NOMO-1 (cell line): ENCODE data around the gene SVIL.
A peak's percentile ranks its signal among the peaks of the same experiment; 100 is the strongest.
"Not testable (repeated sequence)": the region's sequence is repeated elsewhere in the genome, so short reads cannot be mapped to it uniquely, and the experiment has no call there.

ENCODE experiments used
- DNase-seq, 2 experiments: peaks; one replicate each; lab custom pipeline; 2025; ENCODE audit not compliant: unreplicated experiment in 2 of 2; lab: John Stamatoyannopoulos, UW

The SVIL gene

DNA sequence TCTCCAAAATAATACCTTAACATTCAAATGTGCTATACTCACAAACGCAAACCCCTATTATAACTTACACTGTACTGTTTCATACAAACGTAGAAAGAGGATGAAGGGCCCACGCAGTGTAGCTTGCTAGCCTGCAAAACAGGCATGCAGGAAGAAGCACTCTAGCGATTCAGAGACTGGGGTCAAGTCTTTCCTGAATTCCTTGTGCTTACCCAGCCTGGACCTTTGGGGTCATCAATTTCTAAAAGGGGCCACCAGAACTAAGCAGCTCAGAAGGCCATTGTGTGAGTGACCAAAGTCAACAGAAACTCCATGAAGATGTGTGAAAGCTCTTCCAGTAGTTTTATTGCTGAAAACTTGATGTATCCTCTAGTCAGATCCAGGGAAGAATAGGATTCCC lies 111.9 kb downstream of the SVIL start:
- DNase-seq, result no peak

- no peak for DNase-seq
These were observed 112.5 kb downstream of the SVIL start for GRCh38 chr10:29522061-29522855.

- no peak for DNase-seq
These were observed 115.1 kb downstream of the SVIL start for GRCh38 chr10:29519659-29520058.

DNA sequence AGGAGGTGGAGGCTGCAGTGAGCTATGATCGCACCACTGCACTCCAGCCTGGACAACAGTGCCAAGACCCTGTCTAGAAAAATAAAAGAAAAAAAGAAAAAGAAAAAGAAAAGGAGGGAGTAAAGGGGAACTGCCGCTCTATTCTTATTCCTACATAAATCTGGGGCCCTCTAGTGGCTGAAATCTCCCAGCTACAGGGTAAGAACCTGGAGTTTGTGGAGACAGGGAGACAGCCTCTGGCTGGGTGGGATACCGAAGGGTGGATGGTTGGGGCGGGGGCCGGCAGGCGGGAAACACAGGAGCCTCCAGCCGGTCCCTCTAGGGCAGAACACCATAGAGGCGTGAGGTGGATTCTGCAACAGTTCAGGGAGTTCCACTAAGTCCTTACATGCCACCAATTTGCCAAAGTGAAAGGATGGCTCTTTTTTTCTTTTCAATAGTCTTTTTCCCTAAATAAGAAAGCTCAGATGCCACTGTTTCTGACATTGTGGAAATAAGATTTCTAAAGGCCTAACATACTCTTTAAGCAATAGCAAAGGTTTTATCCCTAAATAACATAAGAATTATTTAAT lies 117.3 kb downstream of the SVIL start:
- peak in 1 of 2 experiments; percentile 2 for DNase-seq

- DNase-seq, result not testable (repeated sequence)
These were observed 118.3 kb downstream of the SVIL start for GRCh38 chr10:29516309-29516932.

GRCh38 chr10:29515879-29516278 lies 118.9 kb downstream of the SVIL start:
- DNase-seq, result not testable (repeated sequence)

GRCh38 chr10:29515104-29515503 lies 119.7 kb downstream of the SVIL start:
- DNase-seq, result not testable (repeated sequence)

DNA sequence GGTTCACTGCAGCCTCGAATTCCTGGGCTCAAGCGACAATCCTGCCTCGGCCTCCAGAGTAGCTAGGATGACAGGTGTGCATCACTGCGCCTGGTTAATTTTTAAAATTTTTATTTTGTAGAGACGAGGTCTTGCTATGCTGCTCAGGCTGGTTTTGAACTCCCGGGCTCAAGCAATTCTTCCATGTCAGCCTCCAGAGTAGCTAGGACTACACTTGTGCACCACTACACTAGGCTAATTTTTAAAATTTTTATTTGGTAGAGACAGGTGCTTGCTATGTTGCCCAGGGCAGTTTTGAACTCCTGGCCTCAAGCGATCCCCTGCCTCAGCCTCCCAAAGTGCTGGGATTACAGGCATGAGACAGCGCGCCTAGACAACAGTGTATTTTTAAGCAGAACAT lies 120.5 kb downstream of the SVIL start:
- no peak for DNase-seq

DNA sequence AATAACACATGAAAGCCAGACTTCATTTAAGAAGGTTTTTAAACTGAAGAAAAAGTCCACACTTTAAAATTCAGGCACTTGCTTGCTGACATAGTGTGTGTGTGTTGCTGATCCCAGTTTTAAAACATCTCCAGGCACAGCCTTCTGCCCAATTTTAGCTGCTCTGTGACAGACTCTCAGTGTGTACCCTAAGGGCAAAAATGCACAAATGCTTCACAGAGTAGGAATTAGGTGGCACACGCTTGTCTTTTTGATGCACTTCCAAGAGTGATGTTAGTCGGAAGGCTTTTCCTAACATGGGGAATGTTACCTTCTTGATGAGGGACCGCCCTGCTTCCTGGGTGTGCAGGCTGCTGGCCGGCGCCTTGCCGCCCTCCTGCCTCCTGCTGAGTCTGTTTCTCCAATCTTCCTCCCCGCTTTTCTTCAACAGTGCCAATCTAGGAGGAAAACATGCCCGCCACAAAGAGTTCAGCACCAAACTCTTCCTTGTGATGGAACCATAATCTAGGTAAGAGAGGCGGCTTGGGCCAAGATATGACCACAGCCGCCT lies 122.3 kb downstream of the SVIL start:
- no peak for DNase-seq

DNA sequence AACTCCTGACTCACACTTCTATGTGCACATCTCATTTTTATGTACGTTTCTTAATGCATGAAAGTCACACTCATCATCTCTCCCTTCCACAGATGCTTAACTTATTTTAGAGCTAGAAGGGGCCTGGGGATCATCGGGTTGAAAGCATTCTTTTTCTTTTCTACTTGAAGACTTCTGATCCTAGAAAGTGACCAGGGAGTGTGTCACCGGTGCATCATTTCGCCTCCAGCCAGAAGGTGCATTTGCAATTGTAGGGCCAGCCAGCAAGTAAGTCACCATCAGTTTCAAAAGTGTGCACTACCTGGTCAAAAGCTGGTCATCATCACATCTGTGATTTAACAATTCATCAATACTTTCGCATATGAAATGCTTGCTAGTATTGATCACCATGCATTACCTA lies 123.0 kb downstream of the SVIL start:
- DNase-seq, result not testable (repeated sequence)

DNA sequence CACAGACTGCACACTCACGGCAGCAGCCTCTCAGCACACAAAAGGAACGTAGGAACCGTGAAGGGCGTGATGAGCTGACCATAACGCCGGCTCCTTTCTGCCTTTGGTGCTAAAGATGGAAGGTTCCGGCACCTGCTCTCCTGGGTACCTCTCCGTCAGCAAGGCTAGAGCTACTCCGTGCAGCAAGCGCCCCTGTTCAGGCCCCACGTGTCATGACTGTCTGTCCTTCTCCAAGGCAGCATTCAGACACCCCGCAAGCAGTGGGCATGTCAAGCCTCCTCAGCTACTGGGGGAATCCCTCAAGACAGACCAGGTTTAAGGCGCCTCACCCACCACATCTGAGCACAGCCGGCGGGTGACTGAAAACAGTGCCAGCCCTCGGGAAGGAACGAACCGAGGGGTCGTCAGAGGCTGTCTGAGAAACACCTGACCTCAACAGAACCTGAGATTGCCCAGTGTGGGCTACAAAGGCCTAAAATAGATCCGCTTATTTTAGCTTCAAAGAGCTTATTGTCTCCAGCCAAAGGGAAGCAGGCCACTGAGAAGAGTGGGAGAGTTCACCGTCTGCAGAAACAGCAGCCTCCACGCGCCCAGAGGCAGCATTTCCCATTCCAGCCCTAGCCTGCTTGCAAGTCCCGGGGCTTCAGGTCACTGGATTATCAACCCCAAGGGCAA lies 124.2 kb downstream of the SVIL start:
- DNase-seq, result not testable (repeated sequence)

DNA sequence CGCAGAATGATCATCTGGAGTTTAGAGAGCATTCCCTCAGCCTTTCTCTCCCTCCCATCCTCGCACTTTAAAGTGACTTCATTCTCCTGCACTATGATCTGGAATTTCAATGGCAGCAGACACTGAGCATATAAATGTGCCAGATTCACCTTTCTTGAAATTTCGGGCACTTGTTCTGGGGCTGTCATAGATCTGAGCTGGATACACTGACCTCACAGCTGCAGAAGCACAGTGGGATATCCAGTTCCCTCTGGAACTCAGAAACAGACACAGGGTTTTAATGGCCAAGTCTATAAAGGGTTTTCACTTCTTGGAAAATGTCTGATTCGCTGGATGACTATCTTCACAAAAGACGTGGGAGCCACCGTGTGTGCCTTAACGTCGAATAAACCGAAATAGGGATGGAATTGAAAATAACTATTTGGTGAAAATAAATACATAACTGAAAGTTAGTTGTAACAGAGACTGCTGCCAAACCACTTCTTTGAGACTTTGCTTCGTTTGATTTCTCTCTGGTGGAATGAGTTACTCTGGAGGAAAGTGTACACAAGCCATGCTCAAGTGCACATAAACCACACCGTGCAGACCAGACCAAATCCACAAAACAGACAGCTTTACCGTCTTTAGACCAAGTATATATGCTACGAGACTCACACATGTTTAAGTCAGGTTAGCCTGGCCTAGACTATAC lies 126.1 kb downstream of the SVIL start:
- DNase-seq, result no peak

DNA sequence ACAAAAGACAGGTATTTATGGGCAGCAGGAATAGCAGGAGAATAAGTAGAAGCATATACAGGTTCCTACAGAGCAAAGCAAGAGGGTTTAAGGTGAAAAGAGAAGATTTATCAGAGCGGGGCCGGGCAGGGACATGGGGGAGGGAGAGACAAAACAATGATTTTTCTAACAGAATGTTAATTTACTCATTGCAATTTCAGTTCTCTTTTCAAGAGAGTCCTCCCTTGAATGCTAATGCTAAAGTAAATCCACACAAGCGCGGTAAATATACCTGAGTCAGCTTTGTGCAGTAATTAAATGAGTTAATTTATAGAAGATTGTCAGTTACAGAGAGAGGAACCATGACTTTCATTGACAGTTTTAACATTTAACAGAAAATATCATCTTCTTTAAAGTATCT lies 127.0 kb downstream of the SVIL start:
- DNase-seq, result not testable (repeated sequence)

GRCh38 chr10:29506324-29506921 lies 128.3 kb downstream of the SVIL start:
- DNase-seq, result not testable (repeated sequence)

DNA sequence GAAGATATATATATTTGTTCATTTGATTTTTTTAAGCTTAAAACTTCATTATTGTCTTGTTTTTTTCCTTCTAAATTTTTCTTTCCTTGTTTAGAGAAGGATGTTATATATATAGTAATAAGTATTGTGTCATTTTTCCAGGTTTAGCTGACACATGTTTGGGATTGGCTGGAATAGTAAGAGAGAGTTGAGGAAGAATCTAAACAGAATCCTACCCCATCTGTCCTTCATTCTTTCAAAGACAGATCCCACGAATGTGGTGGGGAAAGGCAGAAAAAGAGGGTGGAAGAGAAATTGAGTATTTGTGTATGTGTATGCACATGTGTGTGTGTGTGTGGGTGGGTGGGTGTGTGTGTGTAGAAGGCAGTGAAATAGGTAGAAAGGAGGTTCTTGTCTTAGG lies 132.4 kb downstream of the SVIL start:
- DNase-seq, result no peak

- no peak for DNase-seq
These were observed 133.1 kb downstream of the SVIL start for GRCh38 chr10:29501692-29502091.

DNA sequence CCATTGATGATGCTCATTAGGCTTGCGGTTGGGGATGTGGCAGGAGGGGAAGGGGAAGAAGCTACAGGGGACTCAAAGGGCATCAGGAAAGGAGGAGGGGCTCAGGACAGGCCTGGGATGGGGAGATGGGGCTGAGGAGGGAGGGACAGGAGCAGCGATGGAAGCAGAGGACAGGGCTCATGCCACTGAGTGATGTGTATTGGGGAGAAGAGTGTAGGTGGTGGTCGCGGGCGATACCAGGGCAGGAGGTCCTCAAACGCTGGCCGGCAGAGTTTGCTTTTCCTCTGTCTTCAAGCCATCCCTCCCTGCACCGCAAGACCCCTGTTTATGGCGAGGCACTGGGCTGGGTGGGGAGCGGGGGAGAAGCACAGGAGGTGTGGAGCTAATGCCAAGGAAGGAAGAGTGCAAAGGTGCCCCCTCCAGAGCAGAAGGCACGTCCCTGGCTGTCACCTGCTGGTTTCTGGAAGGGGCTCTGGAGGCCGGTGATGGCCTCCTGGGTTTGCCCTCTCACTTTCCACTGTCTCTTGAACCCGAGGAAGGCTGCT lies 134.7 kb downstream of the SVIL start:
- DNase-seq, result no peak

DNA sequence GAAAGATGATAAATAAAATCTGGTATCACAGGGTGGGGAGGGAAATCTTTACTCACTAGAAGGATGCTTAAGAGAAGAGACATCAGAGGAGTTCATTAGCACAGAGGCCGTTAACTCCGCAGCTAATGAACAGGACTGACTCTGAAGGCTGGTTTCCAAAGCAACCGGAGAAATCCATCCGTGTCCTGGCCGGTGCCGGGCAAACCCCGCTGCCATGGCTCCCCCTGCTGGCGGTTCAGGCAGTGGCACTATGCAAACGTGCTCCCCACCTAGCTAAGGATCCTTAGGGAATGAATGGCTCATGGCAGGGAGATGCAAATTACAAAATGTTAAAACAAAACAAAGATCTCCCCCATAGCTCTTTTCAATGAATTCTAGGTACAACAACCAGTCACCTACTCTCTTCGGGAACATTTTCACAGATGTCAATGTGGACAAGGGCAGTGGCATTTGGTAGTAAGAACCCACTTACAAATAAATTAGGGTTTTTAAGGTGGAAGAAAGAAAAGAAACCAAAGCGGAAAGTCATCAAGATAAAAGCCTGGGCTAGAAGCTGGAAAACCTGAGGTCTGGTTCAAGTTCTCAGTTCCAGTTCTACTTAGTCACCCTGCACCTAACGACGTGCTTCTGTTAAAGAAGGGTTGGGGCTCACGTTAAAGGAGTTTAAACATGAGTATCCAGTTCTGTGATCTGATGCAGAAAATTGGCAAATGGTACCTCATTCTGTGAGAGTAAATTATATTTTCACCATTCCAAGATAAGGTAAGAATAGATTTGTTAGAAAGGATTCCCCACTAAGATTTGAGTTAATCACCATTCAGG lies 138.2 kb downstream of the SVIL start:
- peak in 1 of 2 experiments; percentile 12 for DNase-seq

DNA sequence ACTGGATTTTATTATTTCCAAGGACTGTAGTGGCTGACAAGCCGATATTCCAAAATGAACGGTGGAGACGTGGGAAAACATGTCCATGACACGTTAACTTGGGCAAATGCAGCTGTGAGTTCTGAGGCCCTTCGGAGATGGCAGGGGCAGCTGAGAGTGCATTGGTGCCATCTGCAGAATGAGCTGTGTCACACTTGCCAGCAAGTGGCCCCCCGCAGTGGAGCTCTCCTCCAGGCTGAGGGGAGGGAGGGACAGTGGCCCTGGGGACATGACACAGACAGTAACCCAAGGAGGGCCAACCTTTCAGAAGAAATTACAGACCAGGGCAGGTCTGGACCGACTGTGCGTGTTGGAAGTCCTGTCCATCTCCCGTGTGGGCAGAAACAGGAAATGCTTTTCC lies 139.4 kb downstream of the SVIL start:
- DNase-seq, result no peak
